SKM-1 treated with dmso at 0.1 percent for 144 hours (cell line): Measurements from ENCODE around the gene HBD.
"Not testable (repeated sequence)": the region's sequence is repeated elsewhere in the genome, so short reads cannot be mapped to it uniquely, and the experiment has no call there.

Experiments
- DNase-seq: peaks from one replicate; lab custom pipeline; 2025; ENCODE audit not compliant: unreplicated experiment; lab: John Stamatoyannopoulos, UW

HBD gene

GRCh38 chr11:5234381-5234834 lies at the start of gene HBD:
Gene HBD (minus strand): TSS chr11:5234483. CDS start chr11:5234433, 50 bp downstream.
- DNase-seq = peak; percentile 84

- no peak for DNase-seq
Measured at GRCh38 chr11:5283882-5284281, 49.6 kb upstream of the HBD start.

- DNase-seq = no peak
Measured at GRCh38 chr11:5283086-5283485, 48.8 kb upstream of the HBD start.

- no peak for DNase-seq
Measured at GRCh38 chr11:5282628-5283027, 48.3 kb upstream of the HBD start.

GRCh38 chr11:5281596-5281995 lies 47.3 kb upstream of the HBD start:
- DNase-seq = no peak

GRCh38 chr11:5280582-5281102 lies 46.4 kb upstream of the HBD start:
- peak; percentile 76 for DNase-seq

- DNase-seq = no peak
Measured at GRCh38 chr11:5279471-5280090, 45.3 kb upstream of the HBD start.

GRCh38 chr11:5277807-5278382 lies 43.6 kb upstream of the HBD start:
- no peak for DNase-seq

GRCh38 chr11:5276697-5277096 lies 42.4 kb upstream of the HBD start:
- DNase-seq = no peak

- no peak for DNase-seq
Measured at GRCh38 chr11:5275369-5276110, 41.3 kb upstream of the HBD start.

GRCh38 chr11:5274395-5274794 lies 40.1 kb upstream of the HBD start:
- no peak for DNase-seq

GRCh38 chr11:5272395-5273017 lies 38.2 kb upstream of the HBD start:
- DNase-seq = no peak

- no peak for DNase-seq
Measured at GRCh38 chr11:5269715-5270147, 35.4 kb upstream of the HBD start, which contains the start of gene HBE1. Gene HBE1 (minus strand): TSS chr11:5269945. CDS start chr11:5269890, 55 bp downstream.

- DNase-seq = no peak
Measured at GRCh38 chr11:5267033-5267563, 32.8 kb upstream of the HBD start.

- DNase-seq = no peak
Measured at GRCh38 chr11:5266609-5267008, 32.3 kb upstream of the HBD start.

- no peak for DNase-seq
Measured at GRCh38 chr11:5265832-5266231, 31.5 kb upstream of the HBD start.

- DNase-seq = no peak
Measured at GRCh38 chr11:5258543-5259262, 24.4 kb upstream of the HBD start.

- DNase-seq = no peak
Measured at GRCh38 chr11:5257296-5257695, 23.0 kb upstream of the HBD start.

GRCh38 chr11:5254646-5255413 lies 20.5 kb upstream of the HBD start, which contains the start of gene HBG2:
Gene HBG2 (minus strand): TSS chr11:5254781. CDS start chr11:5254728, 53 bp downstream.
- DNase-seq = not testable (repeated sequence)

GRCh38 chr11:5254023-5254422 lies 19.7 kb upstream of the HBD start:
- not testable (repeated sequence) for DNase-seq
